Stimulated activated CD8-positive, alpha-beta memory T cell treated with anti-CD3 and anti-CD28 coated beads, Interleukin-12 subunit alpha, Interleukin-12 subunit beta, amount 100 ng/mL, for 1 hour (primary cell): ENCODE measurements around the gene ULBP1.
"Not testable (repeated sequence)": the region's sequence is repeated elsewhere in the genome, so short reads cannot be mapped to it uniquely, and the experiment has no call there.

ENCODE experiments used
- DNase-seq: peaks from one replicate; pipeline ENCODE4 v3.0.0-alpha.2; 2020; ENCODE audit warnings: low read depth

Gene ULBP1, protein sequence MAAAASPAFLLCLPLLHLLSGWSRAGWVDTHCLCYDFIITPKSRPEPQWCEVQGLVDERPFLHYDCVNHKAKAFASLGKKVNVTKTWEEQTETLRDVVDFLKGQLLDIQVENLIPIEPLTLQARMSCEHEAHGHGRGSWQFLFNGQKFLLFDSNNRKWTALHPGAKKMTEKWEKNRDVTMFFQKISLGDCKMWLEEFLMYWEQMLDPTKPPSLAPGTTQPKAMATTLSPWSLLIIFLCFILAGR

DNA sequence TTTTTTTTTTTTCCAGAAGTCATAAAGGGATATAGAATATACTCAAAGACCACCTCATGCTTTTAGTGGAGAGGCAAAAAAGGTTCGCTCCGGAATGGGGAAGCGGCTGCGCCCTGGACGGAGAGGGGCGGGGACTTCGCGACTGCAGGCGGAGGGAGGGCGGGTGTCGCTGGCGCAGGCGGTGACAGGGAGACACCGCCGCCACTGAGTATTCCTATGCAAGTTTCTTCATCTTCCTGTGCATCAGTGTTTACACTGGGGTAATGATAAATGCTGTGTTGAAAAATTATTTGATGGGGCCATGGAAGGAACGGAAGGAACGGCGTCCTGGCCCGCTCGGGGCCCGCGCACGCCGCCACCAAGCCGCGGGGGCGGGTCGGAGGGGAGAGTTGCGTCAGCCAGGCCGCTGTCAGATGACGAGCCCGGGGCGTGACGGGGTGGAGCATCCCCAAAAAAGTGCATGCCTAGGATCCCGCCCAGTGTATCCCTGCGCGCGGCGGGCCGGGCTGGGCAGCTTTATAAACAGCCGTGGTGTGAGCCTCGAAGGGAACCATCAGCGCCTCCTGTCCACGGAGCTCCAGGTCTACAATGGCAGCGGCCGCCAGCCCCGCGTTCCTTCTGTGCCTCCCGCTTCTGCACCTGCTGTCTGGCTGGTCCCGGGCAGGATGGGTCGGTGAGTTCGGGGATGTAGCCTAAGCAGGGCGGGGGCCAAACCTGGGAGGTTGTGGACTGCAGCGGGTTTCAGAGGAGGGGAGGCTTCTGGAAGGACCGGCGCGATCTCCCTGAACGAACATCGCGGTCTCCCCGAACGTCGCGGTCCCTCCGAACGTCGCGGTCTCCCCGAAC lies at the start of gene ULBP1:
Gene ULBP1 (plus strand): TSS at position 482 of the 846 bp plus-strand sequence. CDS start 107 bp downstream, at position 589.
- peak; percentile 61 for DNase-seq

DNA sequence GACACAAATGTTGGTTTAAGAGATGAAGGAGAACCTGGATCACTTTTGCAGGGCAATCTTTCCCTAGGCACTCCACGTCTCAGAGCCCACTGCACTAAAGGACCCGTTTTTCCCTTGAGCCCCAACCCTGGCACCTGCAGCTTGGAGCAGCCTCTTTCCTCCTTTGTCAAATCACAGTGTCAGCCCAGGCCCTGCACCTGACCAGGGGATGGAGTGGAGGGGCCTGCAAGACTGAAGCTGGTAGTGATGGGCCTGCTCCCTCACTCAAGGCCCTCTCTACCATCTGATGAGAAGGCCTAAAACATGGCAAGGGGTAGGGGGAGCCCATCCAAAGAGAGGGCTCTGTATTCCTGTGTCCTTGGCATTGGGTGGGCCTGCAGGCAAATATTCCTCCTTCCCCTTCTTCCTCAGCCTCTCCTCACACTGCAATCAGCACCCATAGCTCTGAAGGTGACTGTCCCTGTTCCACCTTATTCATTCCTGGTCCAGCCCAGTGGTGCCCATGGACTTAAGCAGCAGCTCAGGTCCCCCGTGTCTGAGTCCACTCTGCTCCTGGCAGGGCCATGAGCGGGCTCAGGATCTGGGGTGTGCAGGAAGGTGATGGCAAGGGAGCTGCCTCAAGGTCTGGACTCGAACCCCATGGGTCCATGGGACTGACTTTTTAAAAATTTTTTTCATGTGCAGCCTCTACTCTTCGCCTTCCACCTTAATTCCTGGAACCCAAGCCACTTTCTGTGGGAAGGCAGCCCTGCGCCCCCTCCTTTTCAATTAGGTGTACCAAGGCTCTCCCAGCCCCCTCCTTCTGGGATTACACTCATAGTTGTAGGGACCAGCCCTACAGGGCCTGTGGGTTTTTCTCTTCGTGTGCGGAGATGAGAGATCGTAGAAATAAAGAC lies 47.5 kb upstream of the ULBP1 start:
- no peak for DNase-seq

DNA sequence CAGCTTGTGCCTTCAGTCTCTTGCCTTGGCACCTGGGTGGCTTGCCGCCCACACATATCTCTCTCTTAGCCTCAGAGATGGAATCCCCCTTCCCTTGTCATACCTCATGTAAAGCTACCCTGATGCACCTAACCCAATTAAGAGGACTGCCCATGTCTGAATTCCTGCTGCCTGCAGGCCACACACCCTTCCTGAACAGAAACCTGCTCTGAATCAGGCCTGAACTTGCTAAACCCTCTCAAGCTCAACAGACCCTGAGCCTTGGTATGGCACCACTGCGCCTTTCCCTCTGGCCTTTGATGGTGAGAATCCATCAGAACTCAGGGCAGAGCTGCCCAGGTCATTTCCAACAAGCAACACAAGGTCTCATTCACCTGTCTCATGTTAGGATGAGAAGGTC lies 46.1 kb upstream of the ULBP1 start:
- DNase-seq: no peak

DNA sequence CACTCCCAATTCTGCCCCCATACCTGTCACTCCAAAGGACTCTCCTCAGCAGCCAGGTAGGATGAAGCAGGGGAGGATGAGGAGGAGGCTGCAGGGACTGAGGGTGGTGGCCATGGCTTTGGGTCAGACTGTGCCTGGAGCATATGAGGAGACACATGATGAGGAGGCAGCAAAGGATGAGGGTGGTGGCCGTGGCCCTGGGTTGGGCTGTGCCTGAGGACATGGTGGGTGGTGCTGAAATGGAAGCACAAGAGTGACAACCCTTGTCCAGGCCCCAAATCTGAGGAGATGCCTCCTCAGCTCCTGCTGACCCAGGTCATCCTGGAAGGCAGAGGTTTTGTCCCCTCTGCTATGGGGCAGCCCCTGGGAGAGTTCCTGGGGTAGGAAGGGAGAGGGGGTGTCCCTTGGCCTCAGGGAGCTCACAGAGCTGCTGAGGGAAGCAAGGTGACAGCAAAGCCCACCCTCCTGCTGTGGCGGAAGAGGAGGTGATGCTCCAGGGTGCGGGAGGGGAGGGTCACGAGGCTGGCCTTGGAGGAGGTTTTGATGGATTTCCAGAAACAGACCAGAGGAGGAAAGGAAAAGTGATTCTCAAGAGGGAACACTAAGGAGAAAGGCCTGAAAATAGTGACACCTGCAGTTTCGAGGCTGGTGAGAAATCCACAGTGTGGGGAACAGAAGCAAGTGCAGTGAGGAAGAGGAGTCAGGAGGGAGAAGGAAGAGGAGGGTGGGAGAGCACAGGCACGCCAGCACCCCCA lies 45.4 kb upstream of the ULBP1 start:
- no peak for DNase-seq

DNA sequence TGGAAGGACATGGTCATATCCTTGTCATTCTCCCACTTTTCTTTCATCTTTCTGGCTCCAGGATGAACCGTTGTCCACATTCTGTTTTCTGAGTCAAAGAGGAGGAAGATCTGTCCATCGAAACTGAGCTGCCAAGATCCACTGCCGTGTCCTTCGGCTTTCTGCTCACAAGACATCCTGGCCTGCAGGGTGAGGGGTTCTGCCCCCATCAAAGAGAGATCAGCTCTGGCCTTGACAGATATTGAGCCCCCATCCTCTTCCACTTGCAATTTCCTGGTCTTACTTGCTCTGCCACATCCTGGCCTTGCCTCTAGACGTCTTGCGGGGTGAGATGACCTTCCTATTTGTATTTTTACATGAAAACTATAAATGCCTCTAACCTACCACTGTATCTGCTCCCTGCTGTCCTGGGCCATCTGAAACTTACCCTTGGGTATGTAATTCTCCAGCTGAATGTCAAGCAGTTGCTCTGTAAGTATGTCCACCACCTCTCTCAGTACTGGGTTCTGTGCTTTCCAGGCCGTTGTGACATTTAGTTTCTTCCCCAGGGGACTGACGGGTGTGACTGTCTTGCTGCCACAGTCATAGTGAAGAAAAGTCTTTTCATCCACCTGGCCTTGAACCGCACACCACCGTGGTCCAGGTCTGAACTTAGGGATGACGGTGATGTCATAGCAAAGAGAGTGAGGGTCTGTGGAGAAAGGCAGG lies 44.5 kb upstream of the ULBP1 start:
- not testable (repeated sequence) for DNase-seq

DNA sequence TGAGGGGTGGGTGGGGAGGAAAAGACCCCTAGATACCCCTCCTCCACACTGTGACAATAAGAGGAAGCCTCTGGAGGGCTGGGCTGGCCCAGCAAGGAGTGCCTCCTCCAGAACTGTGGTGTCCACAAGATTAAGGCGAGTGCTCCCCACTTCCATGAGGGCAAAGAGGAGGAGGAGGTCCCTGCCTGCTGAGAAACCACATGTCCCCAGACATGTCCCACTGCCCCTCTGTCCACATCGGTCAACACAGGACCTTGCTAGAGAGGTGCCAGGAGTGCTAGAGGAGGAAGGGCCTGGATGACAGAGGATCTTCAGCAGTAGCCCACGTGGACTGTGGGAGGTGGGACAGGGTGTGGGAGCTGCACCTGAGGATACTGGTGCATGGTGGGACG lies 43.9 kb upstream of the ULBP1 start:
- DNase-seq: no peak

DNA sequence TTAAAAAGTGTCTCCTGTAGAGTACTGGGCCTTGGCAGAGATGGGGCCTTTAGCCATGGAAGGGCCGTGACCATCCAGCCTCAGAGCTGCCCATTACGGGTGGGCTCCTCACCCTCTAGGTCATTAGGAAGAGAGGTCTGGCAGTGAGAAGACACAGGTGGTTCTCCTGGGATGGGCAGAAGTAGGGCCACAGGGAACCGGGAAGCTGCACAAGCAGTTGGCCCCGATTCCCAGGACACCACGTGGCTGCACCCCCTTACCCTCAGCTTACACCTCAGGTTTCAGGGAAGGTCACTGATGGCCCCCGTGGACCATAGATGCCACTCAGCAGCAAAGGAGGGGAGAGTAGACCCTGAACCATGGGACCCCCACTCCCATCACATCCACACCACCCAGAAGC lies 42.4 kb upstream of the ULBP1 start:
- no peak for DNase-seq

DNA sequence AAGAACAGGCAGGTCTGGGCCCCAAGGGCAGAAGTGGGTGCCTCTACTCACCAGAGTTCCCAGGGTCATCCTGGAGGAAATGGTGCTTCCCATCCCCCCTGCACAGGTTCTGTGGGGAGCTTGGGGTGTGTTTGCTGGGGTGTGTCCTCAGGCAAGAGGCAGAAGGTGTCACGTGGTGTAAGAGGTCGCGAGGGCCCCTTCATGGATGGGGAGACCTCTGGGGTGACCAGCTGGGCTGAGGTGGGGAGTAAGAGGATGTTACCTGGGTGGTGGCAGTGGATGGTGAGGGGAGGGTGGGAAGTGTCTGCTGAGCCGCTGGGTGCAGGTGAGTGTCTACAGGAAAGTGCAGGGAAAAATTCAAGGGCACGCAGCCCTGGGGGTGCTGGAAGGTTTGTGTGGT lies 41.7 kb upstream of the ULBP1 start:
- not testable (repeated sequence) for DNase-seq

DNA sequence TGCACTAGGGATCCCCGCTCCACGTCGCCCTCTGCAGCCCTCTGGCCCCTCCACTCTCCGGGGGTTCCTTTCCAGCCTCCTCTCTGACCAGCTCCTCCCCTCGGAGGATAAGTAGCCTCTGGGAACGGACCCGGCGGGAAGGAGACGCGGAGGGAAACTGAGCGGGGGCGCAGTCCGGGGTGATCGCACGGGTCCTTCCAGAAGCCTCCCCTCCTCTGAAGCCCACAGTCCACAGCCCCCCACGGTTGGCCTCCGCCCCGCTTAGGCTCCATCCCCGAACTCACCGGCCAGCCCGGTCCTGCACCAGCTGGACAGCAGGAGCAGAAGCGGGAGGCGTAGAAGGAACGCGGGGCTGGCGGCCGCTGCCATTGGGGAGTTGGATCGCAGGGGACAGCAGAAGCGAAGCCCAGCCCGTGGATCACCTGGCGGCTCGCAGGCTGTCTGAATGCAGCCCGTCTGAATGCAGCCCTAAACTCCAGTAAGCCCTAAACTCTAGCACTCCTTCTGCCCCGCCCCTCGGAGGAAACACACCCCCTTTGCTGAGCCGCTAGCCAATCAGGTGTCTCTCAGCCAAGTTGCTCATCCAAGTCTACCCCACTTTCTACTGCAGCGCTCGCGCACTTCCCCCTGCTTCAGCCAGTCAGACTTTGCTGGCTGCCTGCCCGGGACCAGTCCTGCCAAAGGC lies 41.0 kb upstream of the ULBP1 start, which contains the start of gene RAET1G:
Gene RAET1G (minus strand): TSS at position 480 of the 685 bp plus-strand sequence. CDS start 111 bp downstream, at position 369.
- peak; percentile 64 for DNase-seq

DNA sequence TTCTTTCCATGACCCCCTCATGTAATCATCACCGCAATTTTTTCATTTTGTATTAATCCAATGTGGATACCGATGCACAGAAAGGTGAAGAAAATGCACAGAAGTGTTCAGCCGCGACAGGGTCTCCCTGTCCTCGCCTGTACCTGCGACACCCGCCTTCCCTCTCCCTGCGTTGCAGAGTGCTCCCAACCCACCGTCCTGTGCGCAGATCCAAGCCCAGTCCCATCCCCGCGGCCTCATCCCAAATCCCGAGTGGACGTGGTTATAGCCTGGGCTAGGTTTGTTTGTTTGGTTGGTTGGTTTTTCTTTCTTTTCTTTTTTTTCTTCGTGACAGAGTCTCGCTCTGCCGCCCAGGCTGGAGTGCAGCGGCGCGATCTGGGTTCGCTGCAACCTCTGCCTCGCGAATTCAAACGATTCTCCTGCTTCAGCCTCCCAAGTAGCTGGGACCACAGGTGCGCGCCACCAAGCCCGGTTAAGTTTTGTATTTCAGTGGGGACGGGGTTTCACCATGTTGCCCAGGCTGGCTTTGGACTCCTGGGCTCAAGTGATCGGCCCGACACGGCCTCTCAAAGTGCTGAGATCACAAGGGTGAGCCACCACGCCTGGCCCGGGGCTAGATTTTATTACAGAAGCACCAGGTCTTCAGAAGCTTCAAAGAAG lies 40.3 kb upstream of the ULBP1 start:
- no peak for DNase-seq

DNA sequence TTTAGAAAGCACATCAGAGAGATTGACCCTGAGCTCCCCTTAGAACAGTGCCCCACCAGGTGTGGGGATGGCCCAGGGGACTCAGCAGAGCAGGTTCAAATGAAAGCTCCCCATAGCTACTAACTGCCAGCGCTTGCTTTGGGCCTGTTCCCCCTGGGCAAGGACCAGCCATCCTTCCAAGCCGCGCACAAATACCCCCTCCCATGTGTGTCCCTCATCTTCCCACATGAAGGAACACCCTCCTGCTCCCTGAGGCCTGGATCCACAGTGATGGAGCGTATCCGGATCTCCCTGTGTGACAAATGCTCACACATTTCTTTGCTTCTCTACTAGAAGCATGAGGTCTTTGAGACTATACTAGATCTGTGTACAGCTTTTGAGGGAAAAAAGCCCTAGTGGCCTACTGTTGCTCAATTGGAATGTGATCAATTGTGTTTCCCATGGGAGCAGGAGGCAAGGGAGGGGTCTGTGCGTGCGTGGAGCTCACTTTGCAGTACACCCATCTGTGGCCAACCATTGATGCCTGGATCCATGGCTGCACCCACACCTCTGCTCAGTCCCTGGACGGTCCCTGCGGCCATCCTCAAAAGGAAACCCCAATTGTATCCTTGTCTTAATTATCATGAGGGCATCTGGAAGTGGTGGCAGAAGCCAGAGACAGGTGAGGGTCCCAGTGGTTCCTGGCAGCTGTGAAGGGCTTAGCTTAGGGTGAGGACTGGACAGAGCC lies 39.4 kb upstream of the ULBP1 start:
- DNase-seq: no peak

DNA sequence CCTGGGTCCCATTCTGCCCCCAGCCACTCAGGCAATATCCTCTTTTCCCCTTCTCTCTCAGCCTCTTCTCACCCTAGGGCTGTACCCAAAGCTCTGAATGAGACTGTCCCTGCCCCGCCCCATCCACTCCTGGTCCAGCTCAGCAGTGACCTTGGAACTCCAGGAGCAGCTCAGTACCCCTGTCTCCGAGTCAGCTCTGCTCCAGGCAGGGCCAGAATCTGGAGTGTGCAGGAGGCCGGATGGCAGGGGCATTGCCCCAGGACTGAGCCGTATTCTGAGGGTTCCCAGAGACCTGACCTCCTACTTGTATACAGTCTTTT lies 38.9 kb upstream of the ULBP1 start:
- no peak for DNase-seq

DNA sequence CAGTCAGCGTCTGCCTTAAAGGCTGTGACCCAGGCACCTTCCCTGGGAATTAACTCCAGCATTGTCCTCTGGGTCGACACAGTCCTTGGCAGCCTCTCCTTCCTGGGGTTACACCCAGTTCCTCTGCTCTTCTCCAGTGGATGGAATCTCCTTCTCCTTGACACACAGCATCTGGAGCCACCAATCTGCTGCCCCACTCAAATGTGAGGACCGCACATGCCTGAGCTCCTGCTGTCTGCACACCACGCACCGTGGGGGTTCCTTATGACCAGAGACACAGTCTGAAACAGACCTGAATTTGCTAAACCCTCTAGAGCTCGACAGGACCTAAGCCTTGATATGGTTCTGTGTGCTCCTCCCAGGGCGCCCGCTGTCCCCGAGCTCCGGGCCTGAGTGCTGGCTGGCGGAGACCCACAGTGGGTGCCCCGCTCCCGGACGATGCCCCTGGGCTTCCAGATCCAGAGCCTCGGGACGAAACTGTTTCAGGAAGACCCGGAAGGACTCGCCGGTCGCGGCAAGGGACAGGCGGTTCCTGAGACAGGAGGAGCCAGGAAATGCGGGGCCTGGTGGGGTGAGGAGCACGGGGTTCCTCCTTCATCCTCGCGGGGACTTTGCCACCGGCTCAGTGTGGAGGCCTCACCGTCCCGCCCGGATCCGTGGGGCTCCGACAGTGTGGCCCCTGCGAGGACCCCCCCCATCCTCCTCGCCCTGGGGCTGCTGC lies 38.3 kb upstream of the ULBP1 start:
- DNase-seq: no peak

DNA sequence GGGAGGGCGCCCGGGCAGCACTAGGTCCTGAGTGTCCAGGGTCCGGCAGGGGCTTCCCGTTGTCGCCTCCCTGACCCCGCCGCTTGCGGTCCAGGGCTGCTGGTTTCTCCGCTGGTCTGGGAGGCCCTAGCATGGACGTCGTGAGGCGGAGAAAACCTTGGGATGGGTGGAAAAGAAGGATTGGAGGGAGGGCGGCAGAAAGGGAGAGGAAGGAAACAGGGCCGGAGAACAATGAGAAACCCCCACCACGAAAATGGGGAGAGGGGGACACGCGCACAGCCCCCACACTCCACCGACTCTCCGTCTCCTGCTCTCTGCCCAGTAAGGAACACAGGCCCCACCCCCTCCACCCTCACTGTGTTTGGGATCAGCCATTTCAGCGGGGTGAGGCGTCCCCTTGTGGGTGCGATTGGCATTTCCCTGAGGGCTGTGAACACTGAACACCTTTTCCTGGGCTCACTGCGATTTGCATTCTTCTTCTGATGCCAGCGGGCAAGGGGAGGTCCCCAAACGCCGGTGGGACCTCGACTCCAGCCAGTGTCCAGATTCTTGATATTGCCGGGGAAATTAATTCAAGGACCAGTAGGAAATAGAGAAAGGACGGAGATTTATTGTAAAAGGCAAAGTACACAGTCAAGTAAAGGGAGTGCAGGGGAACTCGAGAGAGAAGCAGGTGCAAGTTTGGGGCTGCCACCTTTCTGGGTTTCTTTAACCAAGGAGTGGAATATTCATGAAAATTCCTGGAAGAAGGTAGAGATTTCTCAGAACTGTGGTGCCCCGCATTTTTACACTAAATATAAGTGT lies 37.6 kb upstream of the ULBP1 start:
- peak; percentile 50 for DNase-seq

DNA sequence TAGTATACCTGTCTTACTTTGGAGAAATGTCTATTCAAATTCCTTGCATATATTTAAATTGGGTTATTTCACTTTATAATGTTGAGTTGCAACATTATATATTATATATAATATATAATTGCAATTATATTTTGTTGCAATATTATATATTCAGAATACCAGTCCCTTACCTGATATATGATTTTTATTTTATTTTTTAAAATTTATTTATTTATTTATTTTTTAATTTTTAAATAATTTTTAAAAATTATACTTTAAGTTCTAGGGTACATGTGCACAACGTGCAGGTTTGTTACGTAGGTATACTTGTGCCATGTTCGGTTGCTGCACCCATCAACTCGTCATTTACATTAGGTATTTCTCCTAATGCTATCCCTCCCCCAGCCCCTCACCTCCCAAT lies 36.7 kb upstream of the ULBP1 start:
- DNase-seq: not testable (repeated sequence)

DNA sequence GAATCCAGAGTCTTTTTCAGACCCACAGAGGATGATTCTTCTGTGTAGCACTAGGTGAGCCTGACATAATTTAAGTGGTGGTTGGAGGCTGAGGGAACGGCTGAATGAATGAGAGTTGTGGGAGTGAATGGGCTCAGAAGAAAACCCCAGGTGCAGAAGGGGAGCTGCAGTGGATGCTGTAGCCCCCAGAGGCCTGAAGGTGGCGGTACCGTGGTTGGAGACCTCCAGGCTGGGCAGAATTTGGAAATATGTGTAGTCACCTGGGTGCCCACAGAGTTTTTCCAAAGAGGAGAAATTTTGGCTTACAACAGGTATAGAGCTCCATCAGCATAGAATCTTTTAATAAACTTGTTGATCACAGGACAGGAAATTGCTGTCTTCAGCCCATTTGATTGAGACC lies 34.3 kb upstream of the ULBP1 start:
- DNase-seq: no peak

DNA sequence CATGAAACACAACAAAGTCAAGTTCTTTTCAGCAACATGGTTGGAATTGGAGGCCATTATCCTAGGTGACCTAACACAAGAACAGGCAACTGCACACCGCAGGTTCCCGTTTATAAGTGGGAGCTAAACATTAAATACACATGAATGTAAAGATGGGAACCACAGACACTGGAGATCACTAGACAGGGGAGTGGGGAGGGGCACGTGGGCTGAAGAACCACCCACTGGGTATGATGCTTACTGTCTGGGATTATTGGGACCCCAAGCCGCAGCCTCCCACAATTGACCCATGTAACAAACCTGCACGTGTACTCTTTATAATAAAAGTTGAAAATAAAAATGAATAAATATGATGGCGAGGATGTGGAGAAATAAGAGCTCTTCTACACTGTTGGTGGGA lies 32.2 kb upstream of the ULBP1 start:
- no peak for DNase-seq

DNA sequence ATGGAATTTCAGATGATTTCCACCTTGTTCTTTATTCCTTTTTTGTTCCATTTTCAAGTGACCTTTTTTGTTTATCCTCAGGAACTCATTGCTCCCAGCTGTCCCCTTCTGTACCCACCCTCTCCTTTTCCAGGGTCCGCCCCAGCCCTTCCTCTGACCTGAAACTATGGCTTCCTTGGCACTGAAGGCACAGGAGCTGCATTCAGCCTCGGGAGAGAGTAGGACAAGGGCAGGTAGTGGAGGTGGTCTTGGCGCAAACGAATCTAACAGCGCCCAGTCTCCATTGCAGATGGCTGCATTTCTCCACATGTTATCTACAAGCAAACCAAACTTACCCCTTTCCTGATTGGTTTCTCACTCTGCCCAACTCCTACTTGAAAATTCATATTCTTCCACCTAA lies 30.7 kb upstream of the ULBP1 start:
- no peak for DNase-seq
